Neural cell (in vitro differentiated cells): ENCODE data around the gene DPP10. TPM values are rescaled to one million over a fixed set of nuclear protein-coding genes. Genes with fewer than 3 reads are reported as not detected.

Source experiments
- H2AFZ ChIP-seq: fragments of 200-600, 300-800 bp; sonication (generic), shearing (Covaris generic); 2 replicates; pipeline ENCODE4 v1.6.0; 2014; ENCODE audit warnings: low read depth, mild to moderate bottlenecking, antibody characterized with exemption, low read length, moderate library complexity
- H3F3A ChIP-seq: fragments of 200-600 bp; shearing (Covaris generic); 2 replicates; pipeline ENCODE4 v1.6.1; 2016; ENCODE audit warnings: mild to moderate bottlenecking, moderate library complexity, mixed read lengths, antibody characterized with exemption, low read length; ENCODE audit not compliant: insufficient read depth, poor library complexity, severe bottlenecking
- H3K27ac ChIP-seq: fragments of 200-600, 300-800 bp; sonication (generic), shearing (Covaris generic); 2 replicates; pipeline ENCODE4 v1.5.1; 2014; ENCODE audit warnings: mild to moderate bottlenecking, low read length, moderate library complexity
- H3K27me3 ChIP-seq: fragments of 300-800, 200-600 bp; sonication (generic), shearing (Covaris generic); 2 replicates; pipeline ENCODE4 v1.6.0; 2014; ENCODE audit warnings: mild to moderate bottlenecking, low read depth, low read length, moderate library complexity; ENCODE audit not compliant: insufficient read depth
- H3K36me3 ChIP-seq: fragments of 300-800, 200-600 bp; sonication (generic), shearing (Covaris generic); 2 replicates; pipeline ENCODE4 v1.5.1; 2014; ENCODE audit warnings: mild to moderate bottlenecking, antibody characterized with exemption, low read length, moderate library complexity; ENCODE audit not compliant: insufficient read depth
- H3K4me2 ChIP-seq: fragments of 300-800, 200-600 bp; sonication (generic), shearing (Covaris generic); 2 replicates; pipeline ENCODE4 v1.6.0; 2014; ENCODE audit warnings: mild to moderate bottlenecking, low read length
- H3K4me3 ChIP-seq: fragments of 300-800, 200-600 bp; sonication (generic), shearing (Covaris generic); 2 replicates; pipeline ENCODE4 v1.5.1; 2014; ENCODE audit warnings: mild to moderate bottlenecking, low read length, moderate library complexity
- H3K79me2 ChIP-seq: fragments of 200-600 bp; shearing (Covaris generic); replicated peaks from 2 replicates; pipeline ENCODE4 v1.6.0; 2014; ENCODE audit warnings: mild to moderate bottlenecking, low read length, moderate library complexity; ENCODE audit not compliant: insufficient read depth
- H3K9ac ChIP-seq: fragments of 300-800, 200-600 bp; sonication (generic), shearing (Covaris generic); 2 replicates; pipeline ENCODE4 v1.6.1; 2016; ENCODE audit warnings: mild to moderate bottlenecking, low read length, mixed read lengths
- H3K9me2 ChIP-seq: fragments of 200-600 bp; shearing (Covaris generic); 2 replicates; pipeline ENCODE4 v1.6.1; 2016; ENCODE audit warnings: mild to moderate bottlenecking, low read length, mixed read lengths; ENCODE audit not compliant: insufficient read depth
- H3K9me3 ChIP-seq: fragments of 200-600, 300-800 bp; sonication (generic), shearing (Covaris generic); 2 replicates; pipeline ENCODE4 v1.6.1; 2016; ENCODE audit warnings: mild to moderate bottlenecking, mixed run types, low read length, moderate library complexity, mixed read lengths
- H4K20me1 ChIP-seq: fragments of 200-600 bp; shearing (Covaris generic); 2 replicates; pipeline ENCODE4 v1.6.1; 2016; ENCODE audit warnings: mild to moderate bottlenecking, mixed run types; ENCODE audit not compliant: insufficient read depth
- EP300 ChIP-seq: fragments of 450-650 bp; conservative IDR thresholded peaks from 2 replicates; pipeline ENCODE4 v1.6.1; 2014; ENCODE audit warnings: antibody characterized with exemption, mild to moderate bottlenecking, moderate library complexity; ENCODE audit not compliant: poor library complexity, severe bottlenecking
- EZH2 ChIP-seq: fragments of 200-600, 300-800 bp; shearing (Covaris generic), sonication (generic); IDR thresholded peaks from 2 replicates; pipeline ENCODE4 v1.6.1; 2014; ENCODE audit warnings: antibody characterized with exemption, low read length, borderline replicate concordance, mild to moderate bottlenecking; ENCODE audit not compliant: insufficient read depth, poor library complexity, severe bottlenecking
- MXI1 ChIP-seq: fragments of 450-650 bp; conservative IDR thresholded peaks from 2 replicates; pipeline ENCODE4 v1.6.1; 2014; ENCODE audit warnings: antibody characterized with exemption, mild to moderate bottlenecking; ENCODE audit not compliant: poor library complexity, severe bottlenecking
- POLR2AphosphoS5 ChIP-seq: IDR thresholded peaks from 2 replicates; pipeline ENCODE4 v1.6.1; 2012
- RAD21 ChIP-seq: fragments of 450-650 bp; conservative IDR thresholded peaks from 2 replicates; pipeline ENCODE4 v1.6.1; 2014; ENCODE audit warnings: antibody characterized with exemption, mild to moderate bottlenecking, moderate library complexity
- SMC3 ChIP-seq: fragments of 450-650 bp; conservative IDR thresholded peaks from 2 replicates; pipeline ENCODE4 v1.6.1; 2014; ENCODE audit warnings: antibody characterized with exemption, mild to moderate bottlenecking, moderate library complexity; ENCODE audit not compliant: poor library complexity
- polyA plus RNA-seq: library from polyadenylated mRNA; depleted of rRNA; stranded (reverse); fragments of >200 nt; gene quantifications from 2 replicates; pipeline ENCODE4 v1.2.3, GENCODE V29; 2014
- TF ChIP-seq, protein P1 (sequence below): IDR thresholded peaks from 2 replicates; pipeline ENCODE4 v1.6.1; 2012; ENCODE audit warnings: borderline replicate concordance
- TF ChIP-seq, protein P2 (sequence below): fragments of 450-650 bp; IDR thresholded peaks from 2 replicates; pipeline ENCODE4 v1.5.1; 2014; ENCODE audit warnings: antibody characterized with exemption, mild to moderate bottlenecking, moderate library complexity; ENCODE audit not compliant: poor library complexity, severe bottlenecking

DPP10 gene
- polyA plus RNA-seq, 1 donor from 2014 or later, result 13.9 TPM

DNA sequence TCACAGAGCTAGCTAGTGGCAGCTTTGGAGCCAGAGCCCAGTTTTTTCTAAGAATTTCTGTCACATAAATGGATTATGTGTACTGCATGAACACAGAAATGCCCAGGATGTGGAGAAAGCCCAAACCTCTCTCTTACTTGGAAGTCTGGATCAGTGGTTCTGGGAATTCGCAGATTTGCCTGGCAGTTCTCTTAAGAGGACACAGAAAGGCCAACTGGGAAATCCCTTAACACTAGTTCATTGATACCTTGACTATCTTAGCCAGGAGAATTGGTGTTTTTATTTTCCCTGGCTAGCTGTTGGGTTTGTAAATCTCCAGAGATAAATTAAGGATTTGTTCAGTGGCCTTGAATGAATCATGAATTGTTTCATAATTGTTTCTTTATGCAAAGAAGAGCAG lies 95.3 kb downstream of the DPP10 start:
- Histone ChIP-seq H3K79me2 (no peaks in the 10 kb centered on the region), H3K4me3 (no peak overlapping the region), H3K27ac (no peak overlapping the region), H2AFZ (no peak overlapping the region), H4K20me1 (no peaks in the 10 kb centered on the region), H3F3A (no peaks in the 10 kb centered on the region), H3K27me3 (no peaks in the 10 kb centered on the region), H3K9me2 (no peaks in the 10 kb centered on the region), H3K36me3 (no peaks in the 10 kb centered on the region), H3K9ac (no peak overlapping the region), H3K4me2 (no peak overlapping the region), H3K9me3 (no peaks in the 10 kb centered on the region)
- TF ChIP-seq POLR2AphosphoS5 (no peak), EP300 (no peak), RAD21 (no peak), SMC3 (no peak), EZH2 (no peak), MXI1 (no peak)
- TF ChIP-seq, protein P1, sequence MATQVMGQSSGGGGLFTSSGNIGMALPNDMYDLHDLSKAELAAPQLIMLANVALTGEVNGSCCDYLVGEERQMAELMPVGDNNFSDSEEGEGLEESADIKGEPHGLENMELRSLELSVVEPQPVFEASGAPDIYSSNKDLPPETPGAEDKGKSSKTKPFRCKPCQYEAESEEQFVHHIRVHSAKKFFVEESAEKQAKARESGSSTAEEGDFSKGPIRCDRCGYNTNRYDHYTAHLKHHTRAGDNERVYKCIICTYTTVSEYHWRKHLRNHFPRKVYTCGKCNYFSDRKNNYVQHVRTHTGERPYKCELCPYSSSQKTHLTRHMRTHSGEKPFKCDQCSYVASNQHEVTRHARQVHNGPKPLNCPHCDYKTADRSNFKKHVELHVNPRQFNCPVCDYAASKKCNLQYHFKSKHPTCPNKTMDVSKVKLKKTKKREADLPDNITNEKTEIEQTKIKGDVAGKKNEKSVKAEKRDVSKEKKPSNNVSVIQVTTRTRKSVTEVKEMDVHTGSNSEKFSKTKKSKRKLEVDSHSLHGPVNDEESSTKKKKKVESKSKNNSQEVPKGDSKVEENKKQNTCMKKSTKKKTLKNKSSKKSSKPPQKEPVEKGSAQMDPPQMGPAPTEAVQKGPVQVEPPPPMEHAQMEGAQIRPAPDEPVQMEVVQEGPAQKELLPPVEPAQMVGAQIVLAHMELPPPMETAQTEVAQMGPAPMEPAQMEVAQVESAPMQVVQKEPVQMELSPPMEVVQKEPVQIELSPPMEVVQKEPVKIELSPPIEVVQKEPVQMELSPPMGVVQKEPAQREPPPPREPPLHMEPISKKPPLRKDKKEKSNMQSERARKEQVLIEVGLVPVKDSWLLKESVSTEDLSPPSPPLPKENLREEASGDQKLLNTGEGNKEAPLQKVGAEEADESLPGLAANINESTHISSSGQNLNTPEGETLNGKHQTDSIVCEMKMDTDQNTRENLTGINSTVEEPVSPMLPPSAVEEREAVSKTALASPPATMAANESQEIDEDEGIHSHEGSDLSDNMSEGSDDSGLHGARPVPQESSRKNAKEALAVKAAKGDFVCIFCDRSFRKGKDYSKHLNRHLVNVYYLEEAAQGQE, result no peak
- TF ChIP-seq, protein P2, sequence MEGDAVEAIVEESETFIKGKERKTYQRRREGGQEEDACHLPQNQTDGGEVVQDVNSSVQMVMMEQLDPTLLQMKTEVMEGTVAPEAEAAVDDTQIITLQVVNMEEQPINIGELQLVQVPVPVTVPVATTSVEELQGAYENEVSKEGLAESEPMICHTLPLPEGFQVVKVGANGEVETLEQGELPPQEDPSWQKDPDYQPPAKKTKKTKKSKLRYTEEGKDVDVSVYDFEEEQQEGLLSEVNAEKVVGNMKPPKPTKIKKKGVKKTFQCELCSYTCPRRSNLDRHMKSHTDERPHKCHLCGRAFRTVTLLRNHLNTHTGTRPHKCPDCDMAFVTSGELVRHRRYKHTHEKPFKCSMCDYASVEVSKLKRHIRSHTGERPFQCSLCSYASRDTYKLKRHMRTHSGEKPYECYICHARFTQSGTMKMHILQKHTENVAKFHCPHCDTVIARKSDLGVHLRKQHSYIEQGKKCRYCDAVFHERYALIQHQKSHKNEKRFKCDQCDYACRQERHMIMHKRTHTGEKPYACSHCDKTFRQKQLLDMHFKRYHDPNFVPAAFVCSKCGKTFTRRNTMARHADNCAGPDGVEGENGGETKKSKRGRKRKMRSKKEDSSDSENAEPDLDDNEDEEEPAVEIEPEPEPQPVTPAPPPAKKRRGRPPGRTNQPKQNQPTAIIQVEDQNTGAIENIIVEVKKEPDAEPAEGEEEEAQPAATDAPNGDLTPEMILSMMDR, result no peak

DNA sequence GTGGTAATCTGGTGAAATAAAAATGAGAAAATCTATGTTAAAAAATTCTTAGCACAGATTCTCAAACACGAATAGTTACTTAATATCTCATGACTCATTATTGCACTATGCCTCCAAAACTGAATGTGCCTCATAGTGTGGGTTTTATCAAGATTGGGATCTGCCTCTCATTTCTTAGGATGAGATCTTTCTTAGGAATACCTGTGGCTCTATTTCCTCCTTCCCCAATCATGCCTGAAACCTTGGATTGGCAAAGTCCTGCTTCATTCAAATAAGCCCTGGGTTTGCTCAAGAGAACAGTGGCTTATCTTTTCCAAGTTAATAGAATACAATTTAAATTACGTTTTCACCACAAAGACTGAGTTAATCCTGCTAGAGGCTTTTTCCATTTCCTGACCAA lies 100.3 kb downstream of the DPP10 start:
- H3K4me3 ChIP-seq, result no peak overlapping the region
- H2AFZ ChIP-seq, result no peak overlapping the region
- TF ChIP-seq, protein P2, result no peak
- no peak for TF ChIP-seq MXI1
- no peak for TF ChIP-seq POLR2AphosphoS5
- no peak for TF ChIP-seq EP300
- H3K9me3 ChIP-seq, result no peaks in the 10 kb centered on the region
- H3K36me3 ChIP-seq, result no peaks in the 10 kb centered on the region
- no peaks in the 10 kb centered on the region for H4K20me1 ChIP-seq
- no peak overlapping the region for H3K4me2 ChIP-seq
- H3K79me2 ChIP-seq, result no peaks in the 10 kb centered on the region
- H3K9ac ChIP-seq, result no peak overlapping the region
- H3F3A ChIP-seq, result no peaks in the 10 kb centered on the region
- no peaks in the 10 kb centered on the region for H3K27me3 ChIP-seq
- H3K27ac ChIP-seq, result no peak overlapping the region
- no peaks in the 10 kb centered on the region for H3K9me2 ChIP-seq
